Amniotic stem cell (primary cell): ENCODE results near the gene MYOM3.
A peak's percentile ranks its signal among the peaks of the same experiment; 100 is the strongest.
"Not testable (repeated sequence)": the region's sequence is repeated elsewhere in the genome, so short reads cannot be mapped to it uniquely, and the experiment has no call there.

Experiments used
- DNase-seq: peaks from one replicate; lab custom pipeline; 2025; lab: John Stamatoyannopoulos, UW

Gene MYOM3

GRCh38 chr1:24071941-24072340 lies 40.0 kb downstream of the MYOM3 start:
- DNase-seq, result no peak

DNA sequence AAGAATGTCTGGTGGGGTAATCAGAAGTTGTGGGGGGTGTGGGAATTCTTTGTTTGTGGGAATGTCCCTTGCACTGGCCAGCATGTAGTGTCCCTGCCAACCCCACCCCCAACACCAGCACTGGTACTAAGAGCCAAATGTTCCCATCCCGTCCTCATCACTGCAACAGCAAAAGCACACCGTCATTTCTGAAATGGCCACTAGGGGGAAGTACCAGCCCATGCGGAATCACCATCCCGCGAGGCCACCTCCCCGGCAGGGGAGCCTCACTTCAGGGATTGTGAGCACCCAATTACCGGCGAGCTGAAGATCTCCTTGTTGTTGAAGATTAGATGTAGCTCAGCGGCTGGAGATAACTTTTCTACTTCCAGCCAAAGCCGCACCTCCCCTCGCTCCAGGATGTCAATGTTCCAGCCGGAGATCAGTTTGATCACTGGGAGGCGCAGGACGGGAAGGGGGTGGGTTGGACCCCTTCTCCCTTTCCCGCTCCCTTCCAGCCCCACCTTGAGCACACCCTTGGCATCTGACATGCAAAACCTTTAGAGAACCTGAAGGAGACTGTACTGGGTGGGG lies 41.0 kb downstream of the MYOM3 start:
- DNase-seq, result peak; percentile 59

GRCh38 chr1:24069817-24070216 lies 42.1 kb downstream of the MYOM3 start:
- DNase-seq, result no peak

- DNase-seq, result no peak
Observed at GRCh38 chr1:24067978-24068377, 44.0 kb downstream of the MYOM3 start.

DNA sequence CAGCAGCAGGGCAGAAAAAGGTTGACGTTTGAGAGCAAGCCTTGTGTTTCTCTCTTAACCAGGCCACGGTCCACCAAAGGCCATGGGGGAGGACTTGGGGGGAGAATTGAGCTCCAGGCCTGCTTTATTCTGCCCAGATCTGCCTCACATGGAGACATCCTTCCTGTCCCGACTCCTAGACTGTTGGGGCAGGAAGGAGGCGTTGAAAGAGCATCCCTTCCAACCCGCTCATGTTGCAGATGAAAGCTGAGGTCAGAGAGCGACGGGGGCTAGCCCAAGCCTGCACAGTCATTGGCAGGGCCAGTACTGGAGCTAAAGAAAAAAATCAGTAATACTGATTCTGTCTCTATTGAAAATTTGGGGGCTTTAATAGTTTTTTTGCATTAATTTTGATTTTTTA lies 46.6 kb downstream of the MYOM3 start:
- no peak for DNase-seq

GRCh38 chr1:24062221-24062620 lies 49.7 kb downstream of the MYOM3 start:
- DNase-seq, result no peak

DNA sequence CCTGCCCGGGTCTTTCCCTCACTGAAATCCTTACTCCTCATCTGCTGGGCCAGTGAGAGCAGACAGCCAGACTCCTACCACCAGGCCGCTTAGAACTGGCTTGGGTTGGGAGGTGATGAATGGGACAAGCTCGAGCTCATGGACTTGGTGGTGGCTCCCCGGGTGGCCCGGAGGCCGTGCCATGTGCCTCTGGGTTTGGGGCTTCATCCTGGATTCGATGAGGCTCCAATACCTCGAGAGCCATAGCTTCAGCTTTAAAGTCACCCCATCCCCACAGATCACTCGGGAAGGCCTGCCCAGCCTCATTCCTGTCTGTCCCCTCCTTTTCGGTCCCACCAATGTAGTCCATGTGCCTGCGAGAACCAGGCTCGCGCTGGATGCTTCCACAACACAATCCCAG lies 51.5 kb downstream of the MYOM3 start:
- no peak for DNase-seq

DNA sequence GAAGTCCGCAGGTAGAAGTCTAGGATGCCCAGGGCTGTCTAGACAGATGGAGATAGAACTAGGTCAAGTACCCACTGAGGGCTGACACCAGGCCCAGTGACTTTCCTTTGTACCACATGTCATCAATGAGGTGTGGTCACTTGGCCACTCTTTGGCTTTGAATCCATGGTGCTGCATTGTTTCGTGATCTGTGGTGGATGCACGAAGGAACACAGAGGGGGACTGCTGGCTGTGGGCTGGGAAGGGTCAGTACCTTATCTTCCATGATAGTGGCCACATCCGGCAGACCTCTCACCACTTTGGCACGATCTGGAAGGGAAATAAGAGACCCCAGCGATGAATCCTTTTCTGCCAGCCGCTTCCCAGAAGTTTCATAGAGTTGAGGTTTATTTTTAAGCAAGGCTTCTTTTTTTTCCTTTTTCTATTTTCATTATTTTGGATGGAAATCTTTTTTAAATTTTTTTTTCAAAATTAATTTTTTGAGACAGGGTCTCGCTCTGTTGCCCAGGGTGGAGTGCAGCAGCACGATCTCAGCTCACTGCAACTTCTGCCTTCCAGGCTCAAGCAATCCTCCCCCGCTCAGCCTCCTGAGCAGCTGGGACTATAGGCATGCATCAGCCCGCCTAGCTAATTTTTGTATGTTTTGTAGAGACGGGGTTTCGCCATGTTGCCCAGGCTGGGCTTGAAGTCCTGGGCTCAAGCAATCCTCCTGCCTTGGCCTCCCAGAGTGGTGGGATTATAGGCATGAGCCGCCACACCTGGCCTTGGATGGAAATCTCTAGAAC lies 53.1 kb downstream of the MYOM3 start:
- no peak for DNase-seq

DNA sequence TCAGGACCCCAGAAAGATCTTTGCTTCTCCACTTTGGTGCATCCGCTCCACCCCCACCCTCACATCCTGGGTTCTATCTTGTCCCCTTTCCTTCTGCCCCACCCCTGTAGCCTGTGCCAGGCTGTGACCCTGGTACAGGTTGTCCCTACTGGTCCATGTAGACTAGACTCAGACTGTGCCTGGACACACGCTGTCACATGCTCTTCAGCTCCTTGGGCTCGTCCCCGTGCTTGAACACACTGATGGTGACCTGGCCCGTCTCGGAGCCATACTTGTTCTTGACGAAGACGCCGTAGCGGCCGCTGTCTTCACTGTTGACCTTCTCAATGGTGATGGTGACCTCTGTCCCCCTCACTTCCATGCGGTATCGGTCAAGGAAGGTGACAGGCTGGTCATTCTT lies 54.8 kb downstream of the MYOM3 start:
- no peak for DNase-seq

DNA sequence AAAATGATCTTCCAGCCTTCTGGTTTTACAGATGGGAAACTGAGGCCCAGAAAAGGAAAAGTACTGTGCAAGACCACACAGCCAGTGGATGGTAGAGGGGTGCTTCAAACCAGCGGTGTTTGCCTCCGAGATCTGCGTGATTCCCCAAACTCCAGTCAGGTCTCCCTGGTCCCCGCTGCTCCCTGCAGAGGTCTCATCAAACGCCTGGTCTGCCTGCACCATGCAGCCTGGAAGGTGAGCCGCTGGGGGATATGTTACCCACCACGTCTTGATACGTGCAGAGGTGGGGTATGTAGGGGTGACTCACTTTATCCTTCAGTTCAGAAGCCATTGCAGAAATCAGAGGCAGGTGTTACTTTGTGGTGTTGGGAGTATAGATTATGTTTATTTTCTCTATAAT lies 56.3 kb downstream of the MYOM3 start:
- no peak for DNase-seq

- DNase-seq, result no peak
Observed at GRCh38 chr1:24052220-24052619, 59.7 kb downstream of the MYOM3 start.

DNA sequence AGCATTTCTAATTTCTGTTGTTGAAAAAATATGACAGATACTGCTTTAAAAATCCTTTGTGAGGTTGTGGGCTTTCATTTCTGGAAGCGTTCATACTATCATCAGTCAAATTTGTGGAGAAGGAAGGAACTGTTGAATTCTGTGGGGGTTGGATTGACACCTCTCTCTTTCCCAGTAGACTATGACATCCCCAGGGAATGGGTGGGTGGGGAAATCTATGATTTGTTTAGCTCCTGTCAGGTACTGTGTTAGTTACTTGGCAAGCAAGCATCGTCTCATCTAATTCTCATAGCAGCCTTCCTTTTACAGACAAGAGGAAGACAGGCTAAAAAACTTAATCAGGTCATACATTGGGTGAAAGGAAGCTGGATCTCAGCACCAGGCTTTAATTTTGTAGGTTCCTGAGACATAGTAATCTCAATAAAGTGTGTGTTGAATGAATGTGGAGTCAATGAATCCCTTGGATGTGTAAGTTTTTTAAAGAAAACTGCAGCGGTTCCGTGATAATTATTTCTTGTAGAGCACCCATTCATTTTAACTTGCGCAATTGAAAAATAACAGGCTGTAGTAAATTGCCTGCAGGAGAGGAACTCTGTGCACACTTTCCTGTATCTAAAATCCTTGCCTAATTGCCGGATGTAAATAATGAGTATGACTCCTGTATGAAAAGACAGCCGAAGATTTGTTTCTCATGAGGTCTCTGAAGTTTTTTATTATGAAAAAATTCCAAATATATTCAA lies 60.6 kb downstream of the MYOM3 start:
- DNase-seq, result no peak

- DNase-seq, result no peak
Observed at GRCh38 chr1:24049733-24050132, 62.2 kb downstream of the MYOM3 start.

DNA sequence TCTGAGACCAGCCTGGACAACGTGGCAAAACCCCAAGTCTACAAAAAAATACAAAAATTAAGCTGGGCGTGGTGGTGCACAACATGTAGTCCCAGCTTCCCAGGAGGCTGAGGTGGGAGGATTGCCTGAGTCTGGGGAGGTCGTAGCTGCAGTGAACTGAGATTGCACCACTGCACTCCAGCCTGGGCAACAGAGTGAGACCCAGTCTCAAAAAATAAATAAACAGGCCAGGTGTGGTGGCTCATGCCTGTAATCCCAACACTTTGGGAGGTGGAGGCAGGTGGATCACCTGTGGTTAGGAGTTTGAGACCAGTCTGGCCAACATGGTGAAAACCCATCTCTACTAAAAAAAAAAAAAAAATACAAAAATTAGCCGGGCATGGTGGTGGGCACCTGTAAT lies 63.0 kb downstream of the MYOM3 start:
- DNase-seq, result not testable (repeated sequence)

- no peak for DNase-seq
Observed at GRCh38 chr1:24048205-24048869, 63.6 kb downstream of the MYOM3 start.

GRCh38 chr1:24047110-24047477 lies 64.8 kb downstream of the MYOM3 start:
- DNase-seq, result no peak

- DNase-seq, result no peak
Observed at GRCh38 chr1:24045771-24046170, 66.2 kb downstream of the MYOM3 start.

DNA sequence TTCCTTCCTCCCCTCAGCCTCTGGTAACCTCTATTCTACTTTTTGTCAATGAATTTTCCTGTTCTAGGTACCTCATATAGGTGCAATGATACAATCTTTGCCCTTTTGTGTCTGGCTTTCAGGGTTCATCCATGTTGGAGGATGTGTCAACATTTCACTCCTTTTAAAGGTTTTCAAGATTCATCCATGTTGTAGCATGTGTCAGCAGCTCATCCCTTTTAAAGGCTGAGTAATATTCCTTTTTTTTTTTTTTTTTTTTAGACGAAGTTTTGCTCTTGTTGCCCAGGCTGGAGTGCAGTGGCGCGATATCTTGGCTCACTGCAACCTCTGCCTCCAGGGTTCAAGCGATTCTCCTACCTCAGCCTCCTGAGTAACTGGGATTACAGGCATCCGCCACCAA lies 67.3 kb downstream of the MYOM3 start:
- DNase-seq, result not testable (repeated sequence)

GRCh38 chr1:24043345-24044032 lies 68.4 kb downstream of the MYOM3 start:
- no peak for DNase-seq

DNA sequence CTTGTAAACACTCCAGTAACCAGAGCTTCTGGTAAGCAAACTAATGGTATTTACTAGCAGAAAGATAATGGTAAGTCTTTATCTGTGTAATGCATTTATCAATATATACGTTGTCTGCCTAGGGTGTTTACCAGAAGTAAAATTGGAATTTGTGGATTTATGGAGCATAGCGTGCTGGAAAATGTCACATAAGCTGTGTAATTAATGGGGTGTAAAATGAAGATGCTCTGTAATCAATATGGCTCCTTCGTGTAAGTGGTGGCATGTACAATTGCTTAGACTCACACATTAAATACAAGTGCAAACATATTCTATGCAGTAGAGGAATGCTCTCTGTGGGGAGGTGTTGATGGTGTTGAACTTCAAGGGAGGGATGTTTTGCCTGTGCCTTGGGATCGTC lies 69.6 kb downstream of the MYOM3 start:
- DNase-seq, result no peak

DNA sequence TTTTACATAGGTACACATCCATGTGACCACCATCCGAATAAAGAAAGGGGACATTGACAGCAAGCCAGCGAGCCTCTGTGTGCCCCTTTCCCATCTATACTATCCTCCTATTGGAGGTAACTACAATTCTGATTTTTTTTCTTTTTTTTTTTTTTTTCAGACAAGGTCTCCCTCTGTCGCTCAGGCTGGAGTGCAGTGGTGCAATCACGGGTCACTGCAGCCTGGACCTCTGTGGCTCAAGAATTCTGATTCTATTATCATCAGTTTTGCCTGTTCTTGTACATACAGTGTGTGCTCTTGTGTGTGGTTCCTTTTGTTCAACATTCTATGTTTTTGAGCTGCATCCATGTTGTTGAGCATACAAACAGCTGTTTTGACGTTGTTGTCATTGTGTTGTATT lies 75.8 kb downstream of the MYOM3 start:
- DNase-seq, result no peak

DNA sequence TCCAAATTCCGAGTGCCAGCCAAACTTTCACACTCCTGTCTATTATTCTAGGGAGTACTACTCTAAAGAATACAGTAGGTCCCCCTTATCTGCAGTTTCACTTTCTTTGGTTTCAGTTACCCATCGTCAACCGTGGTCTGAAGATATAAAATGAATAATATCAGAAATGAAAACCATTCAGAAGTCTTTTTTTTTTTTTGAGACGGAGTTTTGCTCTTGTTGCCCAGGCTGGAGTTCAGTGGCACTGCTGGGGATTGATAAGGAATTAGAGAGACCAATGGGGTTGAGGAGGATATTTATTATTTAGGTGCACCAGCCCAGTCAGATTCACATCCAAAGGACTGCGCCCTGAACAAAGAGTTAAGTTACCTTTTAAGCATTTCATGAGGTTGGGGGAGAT lies 79.0 kb downstream of the MYOM3 start:
- DNase-seq, result no peak
